Chondrocyte (in vitro differentiated cells): ENCODE results near the gene CFAP70. TPM values are rescaled to one million over a fixed set of nuclear protein-coding genes. Genes with fewer than 3 reads are reported as not detected.

Source experiments
- DNase-seq: peaks from one replicate; pipeline ENCODE4 v3.0.0; 2021; ENCODE audit warnings: mixed read lengths, low spot score
- H3K27ac Mint-ChIP-seq: one replicate; pipeline ENCODE4 v1.8.0; 2021; ENCODE audit warnings: mild to moderate bottlenecking, moderate library complexity, mixed read lengths; ENCODE audit not compliant: unreplicated experiment
- H3K27me3 Mint-ChIP-seq: 2 replicates; pipeline ENCODE4 v1.8.0; 2021; ENCODE audit warnings: low read depth, mixed read lengths
- H3K36me3 Mint-ChIP-seq: 2 replicates; pipeline ENCODE4 v1.8.0; 2021; ENCODE audit warnings: low read depth, mixed read lengths
- H3K4me1 Mint-ChIP-seq: 2 replicates; pipeline ENCODE4 v1.8.0; 2021; ENCODE audit warnings: low read depth, mild to moderate bottlenecking, mixed read lengths
- H3K4me3 Mint-ChIP-seq: one replicate; pipeline ENCODE4 v1.8.0; 2021; ENCODE audit warnings: mild to moderate bottlenecking, moderate library complexity, mixed read lengths; ENCODE audit not compliant: unreplicated experiment
- H3K9me3 Mint-ChIP-seq: 2 replicates; pipeline ENCODE4 v1.8.0; 2021; ENCODE audit warnings: low read depth, mixed read lengths
- total RNA-seq: library from RNA; stranded (reverse); gene quantifications from 3 replicates; pipeline ENCODE4 v1.2.1, GENCODE V29; 2021
- TF ChIP-seq, protein P1 (sequence below): fragments of 200-600 bp; sonication (generic); IDR thresholded peaks from 2 replicates; pipeline ENCODE4 v1.5.0; 2021; ENCODE audit warnings: antibody characterized with exemption, mild to moderate bottlenecking, moderate library complexity

Gene CFAP70
- total RNA-seq, 1 donor from 2014 or later, result 0.42 TPM

DNA sequence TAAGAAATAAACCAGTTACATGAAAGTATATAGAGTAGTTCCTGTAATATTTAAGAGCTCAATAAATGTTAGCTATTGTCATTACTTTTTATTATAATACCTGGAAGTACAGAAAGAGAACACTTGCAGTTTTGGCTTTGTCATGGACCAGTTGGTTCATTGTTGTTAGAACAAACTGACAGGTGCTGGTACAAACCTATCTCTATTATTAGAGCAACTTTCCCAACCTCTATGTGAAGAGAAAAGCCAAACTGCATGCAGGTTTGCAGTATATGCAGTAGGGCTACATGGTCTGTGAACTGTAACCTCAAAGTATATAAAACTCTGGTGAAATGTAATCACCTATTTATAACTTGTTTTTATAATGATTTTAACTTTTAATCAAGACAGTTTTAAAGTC is 132.0 kb downstream of the CFAP70 start:
- Mint-ChIP-seq H3K27me3 (no peaks in the 10 kb centered on the region), H3K27ac (no peak overlapping the region), H3K36me3 (peaks cover 11% of the 10 kb centered on the region), H3K4me3 (no peak overlapping the region), H3K9me3 (no peaks in the 10 kb centered on the region), H3K4me1 (no peaks in the 10 kb centered on the region)
- no peak for DNase-seq
- TF ChIP-seq, protein P1, sequence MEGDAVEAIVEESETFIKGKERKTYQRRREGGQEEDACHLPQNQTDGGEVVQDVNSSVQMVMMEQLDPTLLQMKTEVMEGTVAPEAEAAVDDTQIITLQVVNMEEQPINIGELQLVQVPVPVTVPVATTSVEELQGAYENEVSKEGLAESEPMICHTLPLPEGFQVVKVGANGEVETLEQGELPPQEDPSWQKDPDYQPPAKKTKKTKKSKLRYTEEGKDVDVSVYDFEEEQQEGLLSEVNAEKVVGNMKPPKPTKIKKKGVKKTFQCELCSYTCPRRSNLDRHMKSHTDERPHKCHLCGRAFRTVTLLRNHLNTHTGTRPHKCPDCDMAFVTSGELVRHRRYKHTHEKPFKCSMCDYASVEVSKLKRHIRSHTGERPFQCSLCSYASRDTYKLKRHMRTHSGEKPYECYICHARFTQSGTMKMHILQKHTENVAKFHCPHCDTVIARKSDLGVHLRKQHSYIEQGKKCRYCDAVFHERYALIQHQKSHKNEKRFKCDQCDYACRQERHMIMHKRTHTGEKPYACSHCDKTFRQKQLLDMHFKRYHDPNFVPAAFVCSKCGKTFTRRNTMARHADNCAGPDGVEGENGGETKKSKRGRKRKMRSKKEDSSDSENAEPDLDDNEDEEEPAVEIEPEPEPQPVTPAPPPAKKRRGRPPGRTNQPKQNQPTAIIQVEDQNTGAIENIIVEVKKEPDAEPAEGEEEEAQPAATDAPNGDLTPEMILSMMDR, result no peak

DNA sequence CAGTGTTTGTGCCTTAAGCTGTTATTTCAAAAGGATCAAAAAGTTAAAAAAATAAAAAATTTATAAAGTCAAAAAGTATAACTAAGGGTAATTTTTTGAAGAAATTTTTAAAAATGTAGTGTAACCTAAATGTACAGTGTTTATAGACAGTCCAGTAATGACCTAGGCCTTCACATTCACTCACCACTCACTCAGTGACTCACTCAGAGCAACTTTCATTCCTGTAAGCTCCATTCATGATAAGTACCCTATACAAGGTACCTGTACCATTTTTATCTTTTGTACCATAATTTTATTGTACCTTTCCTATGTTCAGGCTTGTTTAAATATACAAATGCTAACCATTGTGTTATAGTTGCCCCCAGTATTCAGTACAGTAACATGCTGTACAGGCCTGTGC is 133.1 kb downstream of the CFAP70 start:
- Mint-ChIP-seq H3K36me3 (peaks cover 8% of the 10 kb centered on the region), H3K27ac (no peak overlapping the region), H3K4me3 (no peak overlapping the region), H3K9me3 (no peaks in the 10 kb centered on the region), H3K4me1 (peaks cover 4% of the 10 kb centered on the region), H3K27me3 (no peaks in the 10 kb centered on the region)
- DNase-seq, result no peak
- TF ChIP-seq, protein P1, result no peak

DNA sequence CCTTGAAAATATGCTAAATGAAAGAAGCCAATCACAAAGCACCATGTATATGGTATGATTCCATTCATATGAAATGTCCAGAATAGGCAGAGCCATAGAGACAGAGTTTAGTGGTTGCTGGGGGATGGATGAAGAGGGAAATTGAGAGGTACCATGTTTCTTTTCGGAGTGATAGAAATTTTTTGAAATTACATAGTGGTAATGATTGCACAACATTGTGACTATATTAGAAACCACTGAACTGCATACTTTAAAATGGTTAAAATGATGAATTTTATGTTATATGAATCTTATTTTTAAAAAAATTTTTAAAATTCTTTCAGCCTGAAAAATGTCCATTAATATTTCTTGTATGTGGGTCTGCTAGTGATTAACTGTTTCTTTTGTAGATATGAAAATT is 137.7 kb downstream of the CFAP70 start:
- TF ChIP-seq, protein P1, result no peak

DNA sequence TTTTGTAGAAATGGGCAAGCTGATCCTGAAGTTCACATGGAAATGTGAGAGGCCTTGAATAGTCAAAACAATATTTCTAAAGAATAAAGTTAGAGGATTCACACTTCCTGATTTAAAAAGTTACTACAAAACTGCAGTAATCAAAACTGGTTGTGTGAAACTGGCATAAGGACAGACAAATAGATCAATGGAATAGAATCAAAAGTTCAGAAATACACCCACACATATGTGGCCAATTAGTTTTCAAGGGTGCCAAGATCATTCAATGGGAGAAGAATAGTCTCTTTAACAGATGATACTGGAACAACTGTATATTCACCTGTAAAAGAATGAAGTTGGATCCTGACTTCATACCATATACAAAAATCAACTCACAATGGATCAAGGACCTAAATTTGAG is 139.3 kb downstream of the CFAP70 start:
- peaks cover 10% of the 10 kb centered on the region for H3K4me1 Mint-ChIP-seq
- no peaks in the 10 kb centered on the region for H3K27me3 Mint-ChIP-seq
- no peak for DNase-seq
- peaks cover 4% of the 10 kb centered on the region for H3K9me3 Mint-ChIP-seq
- TF ChIP-seq, protein P1, result no peak
- H3K27ac Mint-ChIP-seq, result no peak overlapping the region
- no peak overlapping the region for H3K4me3 Mint-ChIP-seq
- H3K36me3 Mint-ChIP-seq, result peaks cover 24% of the 10 kb centered on the region

More for the DNA sequence above, 137.7 kb downstream of the CFAP70 start:
- H3K4me1 Mint-ChIP-seq, result peaks cover 7% of the 10 kb centered on the region
- peaks cover 1% of the 10 kb centered on the region for H3K9me3 Mint-ChIP-seq
- no peak overlapping the region for H3K4me3 Mint-ChIP-seq
- peaks cover 18% of the 10 kb centered on the region for H3K36me3 Mint-ChIP-seq
- no peaks in the 10 kb centered on the region for H3K27me3 Mint-ChIP-seq
- DNase-seq, result no peak
- no peak overlapping the region for H3K27ac Mint-ChIP-seq

DNA sequence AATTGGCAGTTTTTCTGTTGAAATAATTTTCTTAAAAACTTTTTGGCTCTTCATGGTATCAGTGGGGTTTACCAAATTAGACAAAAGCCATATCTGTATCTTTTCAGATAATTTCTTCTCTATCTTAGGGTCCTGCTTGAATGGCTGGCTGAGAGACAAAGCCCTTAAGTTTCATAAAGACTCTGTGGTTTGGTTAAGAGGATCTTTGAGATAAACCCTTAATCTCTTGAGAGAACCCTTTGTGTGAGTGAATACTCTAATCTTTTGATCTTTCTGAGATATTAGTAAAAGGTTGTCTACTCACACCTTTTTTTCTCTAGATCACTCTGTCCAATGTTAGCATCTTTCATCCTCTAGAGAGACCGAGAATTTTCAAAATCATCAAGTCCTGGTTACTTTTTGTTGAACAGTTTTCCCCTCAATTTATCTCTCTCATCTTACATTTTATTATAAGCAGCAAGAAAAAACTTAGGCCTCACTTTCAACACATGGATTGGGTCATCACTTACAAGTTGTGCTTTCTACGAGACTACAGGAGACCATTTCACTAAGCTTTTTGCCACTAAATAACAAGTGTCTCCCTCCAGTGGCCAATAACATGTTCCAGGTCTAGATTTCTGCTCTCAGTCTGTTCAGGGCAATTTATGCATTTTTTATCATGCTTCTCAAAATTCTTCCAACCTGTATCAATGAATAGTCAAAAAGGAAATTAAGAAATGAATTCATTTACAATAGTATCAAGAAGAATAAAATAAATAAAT is 140.1 kb downstream of the CFAP70 start:
- Mint-ChIP-seq H3K27ac (no peak overlapping the region), H3K36me3 (peaks cover 26% of the 10 kb centered on the region), H3K4me3 (no peak overlapping the region), H3K27me3 (no peaks in the 10 kb centered on the region), H3K9me3 (peaks cover 4% of the 10 kb centered on the region), H3K4me1 (peaks cover 10% of the 10 kb centered on the region)
- DNase-seq, result no peak
- TF ChIP-seq, protein P1, result peak; percentile 67
